OCI-LY1 (cell line): ENCODE results near the gene CNTNAP5.

Experiments used
- H2AFZ ChIP-seq: fragments of 200-600 bp; sonication (generic), shearing (Covaris generic); 2 replicates; pipeline ENCODE4 v1.6.0; 2014; ENCODE audit warnings: antibody characterized with exemption, mild to moderate bottlenecking, low read length
- H3F3A ChIP-seq: fragments of 200-600 bp; sonication (generic), shearing (Covaris generic); 2 replicates; pipeline ENCODE4 v1.6.0; 2014; ENCODE audit warnings: mild to moderate bottlenecking, antibody characterized with exemption, low read length, moderate library complexity; ENCODE audit not compliant: insufficient read depth
- H3K27ac ChIP-seq: fragments of 200-600 bp; sonication (generic); 2 replicates; pipeline ENCODE4 v1.5.1; 2014; ENCODE audit warnings: low read length, mixed run types, mild to moderate bottlenecking, low read depth; ENCODE audit not compliant: poor library complexity, severe bottlenecking
- H3K27me3 ChIP-seq: fragments of 200-600 bp; sonication (generic); 2 replicates; pipeline ENCODE4 v1.6.0; 2014; ENCODE audit warnings: antibody characterized with exemption, mild to moderate bottlenecking, low read length, moderate library complexity; ENCODE audit not compliant: insufficient read depth
- H3K36me3 ChIP-seq: fragments of 200-600 bp; sonication (generic); 2 replicates; pipeline ENCODE4 v1.6.1; 2014; ENCODE audit warnings: mild to moderate bottlenecking, antibody characterized with exemption, low read length, moderate library complexity, mixed read lengths; ENCODE audit not compliant: insufficient read depth
- H3K4me1 ChIP-seq: fragments of 200-600 bp; sonication (generic); 2 replicates; pipeline ENCODE4 v1.5.1; 2014; ENCODE audit warnings: mild to moderate bottlenecking, low read length, moderate library complexity; ENCODE audit not compliant: insufficient read depth, severe bottlenecking
- H3K4me2 ChIP-seq: fragments of 200-600 bp; sonication (generic), shearing (Covaris generic); 2 replicates; pipeline ENCODE4 v1.6.1; 2014; ENCODE audit warnings: low read length
- H3K4me3 ChIP-seq: fragments of 200-600 bp; sonication (generic); 2 replicates; pipeline ENCODE4 v1.5.1; 2014; ENCODE audit warnings: low read length, low read depth, mild to moderate bottlenecking, mixed read lengths; ENCODE audit not compliant: poor library complexity, severe bottlenecking
- H3K79me2 ChIP-seq: fragments of 200-600 bp; shearing (Covaris generic); 2 replicates; pipeline ENCODE4 v1.6.1; 2016; ENCODE audit warnings: mixed run types, low read length, mixed read lengths; ENCODE audit not compliant: insufficient read depth
- H3K9ac ChIP-seq: fragments of 200-600 bp; sonication (generic), shearing (Covaris generic); 2 replicates; pipeline ENCODE4 v1.6.1; 2014; ENCODE audit warnings: mild to moderate bottlenecking, low read length, mixed read lengths
- H3K9me2 ChIP-seq: fragments of 200-600 bp; sonication (generic), shearing (Covaris generic); 2 replicates; pipeline ENCODE4 v1.6.1; 2014; ENCODE audit warnings: low read depth, mild to moderate bottlenecking, low read length, mixed read lengths
- H3K9me3 ChIP-seq: fragments of 200-600 bp; shearing (Covaris generic); 2 replicates; pipeline ENCODE4 v1.6.1; 2014; ENCODE audit warnings: low read length, mixed read lengths
- H4K20me1 ChIP-seq: fragments of 200-600 bp; sonication (generic), shearing (Covaris generic); 2 replicates; pipeline ENCODE4 v1.6.0; 2016; ENCODE audit warnings: mild to moderate bottlenecking, low read length; ENCODE audit not compliant: insufficient read depth
- CTCF ChIP-seq: fragments of 200-600 bp; sonication (generic), shearing (Covaris generic); IDR thresholded peaks from 2 replicates; pipeline ENCODE4 v1.5.1; 2017; ENCODE audit warnings: mild to moderate bottlenecking, antibody characterized with exemption, low read length, moderate library complexity, mixed read lengths
- EZH2 ChIP-seq: fragments of 200-600 bp; sonication (generic), shearing (Covaris generic); IDR thresholded peaks from 2 replicates; pipeline ENCODE4 v1.8.0; 2017; ENCODE audit warnings: borderline replicate concordance, mixed run types, mild to moderate bottlenecking, antibody characterized with exemption, low read length, moderate library complexity, mixed read lengths

CNTNAP5 gene

GRCh38 chr2:124725187-124725586, 700.1 kb downstream of the CNTNAP5 start:
- Histone ChIP-seq H3K4me3 (no peak overlapping the region), H3F3A (no peaks in the 10 kb centered on the region), H3K79me2 (no peaks in the 10 kb centered on the region), H3K9ac (no peak overlapping the region), H3K9me3 (no peaks in the 10 kb centered on the region), H4K20me1 (no peaks in the 10 kb centered on the region), H3K36me3 (no peaks in the 10 kb centered on the region), H3K27ac (no peak overlapping the region), H3K4me2 (no peak overlapping the region), H3K27me3 (no peaks in the 10 kb centered on the region), H3K4me1 (no peaks in the 10 kb centered on the region), H3K9me2 (no peaks in the 10 kb centered on the region), H2AFZ (no peak overlapping the region)
- TF ChIP-seq EZH2 = no peak
- TF ChIP-seq CTCF = no peak

GRCh38 chr2:124740636-124741035, 715.5 kb downstream of the CNTNAP5 start:
- H3K27ac ChIP-seq = no peak overlapping the region
- no peaks in the 10 kb centered on the region for H3K9me3 ChIP-seq
- H3K36me3 ChIP-seq = no peaks in the 10 kb centered on the region
- H3K4me3 ChIP-seq = no peak overlapping the region
- TF ChIP-seq EZH2 = no peak
- H3K4me1 ChIP-seq = no peaks in the 10 kb centered on the region
- H2AFZ ChIP-seq = no peak overlapping the region
- no peaks in the 10 kb centered on the region for H3K9me2 ChIP-seq
- no peaks in the 10 kb centered on the region for H3K79me2 ChIP-seq
- no peaks in the 10 kb centered on the region for H4K20me1 ChIP-seq
- H3K9ac ChIP-seq = no peak overlapping the region
- H3K4me2 ChIP-seq = no peak overlapping the region
- no peaks in the 10 kb centered on the region for H3F3A ChIP-seq
- H3K27me3 ChIP-seq = no peaks in the 10 kb centered on the region

- H3K9me3 ChIP-seq = no peaks in the 10 kb centered on the region
- no peak overlapping the region for H2AFZ ChIP-seq
- H3K27ac ChIP-seq = no peak overlapping the region
- H3K9ac ChIP-seq = no peak overlapping the region
- no peaks in the 10 kb centered on the region for H3F3A ChIP-seq
- no peaks in the 10 kb centered on the region for H3K27me3 ChIP-seq
- no peaks in the 10 kb centered on the region for H3K79me2 ChIP-seq
- H3K4me3 ChIP-seq = no peak overlapping the region
- H3K4me1 ChIP-seq = no peaks in the 10 kb centered on the region
- H3K9me2 ChIP-seq = no peaks in the 10 kb centered on the region
- H4K20me1 ChIP-seq = no peaks in the 10 kb centered on the region
- H3K36me3 ChIP-seq = no peaks in the 10 kb centered on the region
- H3K4me2 ChIP-seq = no peak overlapping the region
- TF ChIP-seq CTCF = no peak
- no peak for TF ChIP-seq EZH2
Observed at GRCh38 chr2:124753842-124754241, 728.8 kb downstream of the CNTNAP5 start.

- H3K36me3 ChIP-seq = no peaks in the 10 kb centered on the region
- TF ChIP-seq EZH2 = no peak
- TF ChIP-seq CTCF = no peak
- no peak overlapping the region for H3K27ac ChIP-seq
- H3F3A ChIP-seq = no peaks in the 10 kb centered on the region
- no peaks in the 10 kb centered on the region for H4K20me1 ChIP-seq
- H3K4me3 ChIP-seq = no peak overlapping the region
- H3K9me3 ChIP-seq = no peaks in the 10 kb centered on the region
- H3K27me3 ChIP-seq = no peaks in the 10 kb centered on the region
- H3K4me2 ChIP-seq = no peak overlapping the region
- no peaks in the 10 kb centered on the region for H3K4me1 ChIP-seq
- H3K9me2 ChIP-seq = no peaks in the 10 kb centered on the region
- H3K9ac ChIP-seq = no peak overlapping the region
- no peak overlapping the region for H2AFZ ChIP-seq
- no peaks in the 10 kb centered on the region for H3K79me2 ChIP-seq
Observed at GRCh38 chr2:124755386-124755785, 730.3 kb downstream of the CNTNAP5 start.
